ENCODE data around the gene DEXI.

DNA sequence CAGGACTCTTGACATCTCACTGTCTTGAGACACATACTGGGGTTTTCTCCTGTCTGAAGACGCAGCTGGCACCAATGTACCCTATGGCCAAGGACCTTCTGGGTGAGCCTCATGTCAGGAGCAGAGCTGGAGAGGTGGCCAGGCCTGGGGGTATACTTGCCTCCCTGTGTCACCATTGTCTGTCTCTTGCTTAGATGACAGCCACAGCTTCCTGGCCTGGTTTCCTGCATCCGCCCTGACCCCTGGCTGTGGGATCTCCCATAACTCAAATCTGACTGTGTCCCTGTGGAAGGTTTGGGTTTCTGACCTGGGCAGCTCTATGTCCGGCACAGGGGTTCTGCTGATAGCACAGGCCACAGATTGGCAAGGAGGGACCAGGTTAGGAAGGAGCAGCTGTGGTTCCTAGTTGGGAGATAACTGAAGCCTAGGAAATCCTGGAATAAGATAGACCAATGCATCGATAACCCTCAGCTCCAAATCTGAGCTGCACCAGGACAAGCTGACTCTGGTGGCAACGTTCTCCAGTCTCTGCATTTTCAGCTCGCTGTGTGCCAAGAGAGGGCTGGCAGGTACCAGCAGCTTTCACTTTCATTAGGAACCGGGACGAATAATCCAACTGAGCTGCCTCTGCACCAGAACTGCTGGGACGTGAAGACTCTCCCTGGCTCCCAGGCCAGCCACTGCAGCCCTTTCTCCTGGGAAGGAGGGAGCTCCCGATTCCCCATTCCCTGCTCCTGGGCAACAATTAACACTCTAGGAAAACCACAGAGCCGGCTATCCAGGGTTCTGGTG is 5.0 kb downstream of the DEXI start:
- no peak for TF ChIP-seq POLR2AphosphoS5 (IDR thresholded peaks at IDR 0.05)
- TF ChIP-seq, protein P1, sequence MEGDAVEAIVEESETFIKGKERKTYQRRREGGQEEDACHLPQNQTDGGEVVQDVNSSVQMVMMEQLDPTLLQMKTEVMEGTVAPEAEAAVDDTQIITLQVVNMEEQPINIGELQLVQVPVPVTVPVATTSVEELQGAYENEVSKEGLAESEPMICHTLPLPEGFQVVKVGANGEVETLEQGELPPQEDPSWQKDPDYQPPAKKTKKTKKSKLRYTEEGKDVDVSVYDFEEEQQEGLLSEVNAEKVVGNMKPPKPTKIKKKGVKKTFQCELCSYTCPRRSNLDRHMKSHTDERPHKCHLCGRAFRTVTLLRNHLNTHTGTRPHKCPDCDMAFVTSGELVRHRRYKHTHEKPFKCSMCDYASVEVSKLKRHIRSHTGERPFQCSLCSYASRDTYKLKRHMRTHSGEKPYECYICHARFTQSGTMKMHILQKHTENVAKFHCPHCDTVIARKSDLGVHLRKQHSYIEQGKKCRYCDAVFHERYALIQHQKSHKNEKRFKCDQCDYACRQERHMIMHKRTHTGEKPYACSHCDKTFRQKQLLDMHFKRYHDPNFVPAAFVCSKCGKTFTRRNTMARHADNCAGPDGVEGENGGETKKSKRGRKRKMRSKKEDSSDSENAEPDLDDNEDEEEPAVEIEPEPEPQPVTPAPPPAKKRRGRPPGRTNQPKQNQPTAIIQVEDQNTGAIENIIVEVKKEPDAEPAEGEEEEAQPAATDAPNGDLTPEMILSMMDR (IDR thresholded peaks at IDR 0.05), result no peak

Measured in esophagus muscularis mucosa (tissue), 3 donors.